ENCODE data around the gene EHBP1L1.

Gene EHBP1L1

DNA sequence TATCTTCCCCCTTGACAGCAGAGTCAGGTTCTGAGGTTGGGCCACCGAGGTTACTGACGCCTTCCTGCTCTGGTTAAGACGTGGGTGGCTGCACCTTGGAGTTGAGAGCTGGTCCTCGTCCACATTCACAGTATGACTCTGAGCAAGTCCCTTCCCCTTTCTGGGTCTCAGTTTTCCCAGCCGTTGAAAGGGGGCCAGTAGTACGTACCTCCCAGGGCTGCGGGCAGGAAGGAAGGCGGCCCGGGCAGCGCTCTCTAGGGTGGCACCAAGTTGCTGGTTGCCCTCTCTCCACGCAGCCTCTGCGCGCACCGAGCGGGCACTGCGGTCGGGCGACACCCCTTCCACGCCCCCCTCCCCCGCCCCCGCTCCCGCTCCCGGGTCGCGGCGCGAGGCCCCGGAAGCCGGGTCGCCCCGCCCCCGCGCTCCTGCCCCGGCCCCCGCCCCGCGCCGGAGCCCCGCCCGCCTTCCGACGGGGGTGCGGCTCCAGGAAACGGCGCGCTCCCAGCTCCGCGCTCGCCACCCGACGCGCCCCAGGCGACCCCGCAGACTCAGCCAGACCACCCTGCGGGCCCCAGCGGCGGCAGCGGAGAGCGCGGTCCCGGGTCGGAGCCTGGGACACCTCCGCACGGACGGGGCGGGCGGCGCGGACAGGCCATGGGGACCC lies at the start of gene EHBP1L1:
TSS of gene EHBP1L1 (plus strand) at position 486 of the 664 bp plus-strand sequence. CDS start 250 bp downstream, outside the sequence.
- no peak for DNase-seq

- no peak for DNase-seq
Observed at GRCh38 chr11:65526744-65527143, 49.1 kb upstream of the EHBP1L1 start.

- no peak for DNase-seq
Observed at GRCh38 chr11:65528819-65529350, 47.0 kb upstream of the EHBP1L1 start.

GRCh38 chr11:65529475-65530156 lies 46.2 kb upstream of the EHBP1L1 start:
- DNase-seq: no peak

- DNase-seq: no peak
Observed at GRCh38 chr11:65530157-65530496, 45.7 kb upstream of the EHBP1L1 start.

DNA sequence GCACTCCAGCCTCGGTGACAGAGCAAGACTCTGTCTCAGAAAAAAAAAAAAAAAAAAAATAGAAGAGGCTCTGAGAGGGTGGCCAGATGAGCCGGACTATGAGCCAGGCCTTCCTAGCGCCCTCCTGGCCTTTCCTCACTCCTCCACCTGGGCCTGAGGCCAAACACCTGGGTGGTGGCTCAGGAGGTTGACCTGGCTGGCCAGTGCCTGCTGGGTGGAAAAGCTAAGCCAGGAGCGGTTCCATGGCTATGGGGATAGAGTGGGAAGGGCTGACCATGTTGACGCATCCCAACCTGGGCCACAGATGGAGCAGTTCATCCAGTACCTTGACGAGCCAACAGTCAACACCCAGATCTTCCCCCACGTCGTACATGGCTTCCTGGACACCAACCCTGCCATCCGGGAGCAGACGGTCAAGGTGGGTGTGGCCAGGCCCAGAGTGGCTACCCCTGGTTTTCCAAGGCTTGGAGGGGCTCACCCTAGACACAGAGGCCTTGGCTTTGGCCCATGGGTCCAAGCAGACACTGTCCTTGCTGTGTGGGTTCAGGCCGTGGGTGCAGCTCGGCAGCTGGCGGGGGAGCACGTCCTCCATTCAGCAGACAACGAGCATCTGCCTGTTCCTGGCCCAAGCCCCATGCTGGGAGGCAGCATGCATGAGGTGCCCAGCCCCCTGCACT lies 43.3 kb upstream of the EHBP1L1 start:
- DNase-seq: no peak

GRCh38 chr11:65535102-65535501 lies 40.8 kb upstream of the EHBP1L1 start:
- DNase-seq: no peak

DNA sequence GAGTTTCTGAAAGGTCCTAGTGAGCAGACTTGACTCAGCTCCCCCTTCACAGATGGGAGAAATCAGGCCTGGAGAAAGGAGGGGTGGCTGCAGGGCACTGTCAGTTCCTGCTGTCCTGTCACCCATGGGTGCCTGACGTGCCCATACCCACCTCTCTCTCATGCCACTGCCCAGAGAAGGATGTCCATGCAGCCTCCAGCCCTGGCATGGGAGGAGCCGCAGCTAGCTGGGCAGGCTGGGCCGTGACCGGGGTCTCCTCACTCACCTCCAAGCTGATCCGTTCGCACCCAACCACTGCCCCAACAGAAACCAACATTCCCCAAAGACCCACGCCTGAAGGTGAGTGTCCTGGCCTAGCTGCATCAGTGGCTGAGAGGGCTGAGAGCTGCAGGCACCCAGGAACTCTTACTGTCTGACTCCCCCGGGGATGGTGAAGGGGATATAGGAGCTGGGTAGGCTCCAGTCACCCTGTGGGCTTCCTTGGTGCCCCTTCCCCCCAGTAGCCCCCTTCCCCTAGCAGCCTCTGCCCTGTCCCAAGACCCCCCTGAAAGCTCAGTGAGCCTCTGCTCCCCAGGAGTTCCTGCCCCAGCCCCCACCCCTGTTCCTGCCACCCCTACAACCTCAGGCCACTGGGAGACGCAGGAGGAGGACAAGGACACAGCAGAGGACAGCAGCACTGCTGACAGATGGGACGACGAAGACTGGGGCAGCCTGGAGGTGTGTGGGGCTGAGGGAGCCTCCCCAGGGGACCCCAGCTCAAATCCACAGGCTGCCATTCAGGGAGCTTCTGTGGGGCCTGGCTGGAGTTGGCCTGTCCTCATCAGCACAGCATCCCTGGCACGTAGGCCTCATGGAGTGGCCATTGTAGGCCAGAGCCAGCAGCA lies 39.2 kb upstream of the EHBP1L1 start:
- DNase-seq: no peak

DNA sequence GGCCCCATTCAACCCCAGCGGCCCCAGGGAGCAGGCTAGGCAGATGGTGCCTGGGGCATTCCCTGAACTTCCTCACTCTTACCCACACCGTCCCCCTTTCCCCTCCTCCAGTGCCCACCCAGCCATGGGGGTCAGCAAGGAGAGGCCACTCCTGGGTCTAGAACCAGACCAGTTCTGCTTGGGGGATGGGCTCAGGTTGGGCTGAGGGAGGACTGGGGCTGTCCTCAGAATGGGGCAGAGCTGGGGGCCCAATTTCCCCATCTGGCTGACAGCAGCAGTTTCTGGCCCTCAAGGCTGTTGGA lies 38.6 kb upstream of the EHBP1L1 start:
- no peak for DNase-seq

GRCh38 chr11:65537620-65538231 lies 38.1 kb upstream of the EHBP1L1 start:
- no peak for DNase-seq

DNA sequence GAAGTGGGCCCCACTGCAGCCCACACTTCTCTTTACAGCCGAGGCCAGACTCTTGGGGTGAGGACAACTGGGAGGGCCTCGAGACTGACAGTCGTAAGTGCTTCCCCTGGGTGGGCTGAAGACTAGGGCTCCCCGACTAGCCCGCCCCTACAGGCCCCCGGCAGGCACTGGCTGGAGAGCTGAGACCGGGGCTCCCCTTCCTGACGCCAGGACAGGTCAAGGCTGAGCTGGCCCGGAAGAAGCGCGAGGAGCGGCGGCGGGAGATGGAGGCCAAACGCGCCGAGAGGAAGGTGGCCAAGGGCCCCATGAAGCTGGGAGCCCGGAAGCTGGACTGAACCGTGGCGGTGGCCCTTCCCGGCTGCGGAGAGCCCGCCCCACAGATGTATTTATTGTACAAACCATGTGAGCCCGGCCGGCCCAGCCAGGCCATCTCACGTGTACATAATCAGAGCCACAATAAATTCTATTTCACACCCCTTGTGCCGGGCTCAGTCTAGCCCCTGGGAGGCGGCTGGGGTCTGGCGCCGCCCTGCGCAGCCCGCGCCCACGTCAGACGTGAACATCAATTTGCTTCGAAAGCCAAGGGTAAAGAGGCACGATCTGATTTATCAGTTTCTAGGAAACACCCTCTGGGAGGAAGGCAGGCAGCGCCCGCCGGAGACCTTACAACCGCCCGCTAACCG lies 37.5 kb upstream of the EHBP1L1 start:
- no peak for DNase-seq

GRCh38 chr11:65538915-65539743 lies 36.7 kb upstream of the EHBP1L1 start:
- no peak for DNase-seq

- peak; percentile 72 for DNase-seq
Observed at GRCh38 chr11:65539744-65540289, 36.0 kb upstream of the EHBP1L1 start.

- peak; percentile 86 for DNase-seq
Observed at GRCh38 chr11:65540290-65541092, 35.4 kb upstream of the EHBP1L1 start.

DNA sequence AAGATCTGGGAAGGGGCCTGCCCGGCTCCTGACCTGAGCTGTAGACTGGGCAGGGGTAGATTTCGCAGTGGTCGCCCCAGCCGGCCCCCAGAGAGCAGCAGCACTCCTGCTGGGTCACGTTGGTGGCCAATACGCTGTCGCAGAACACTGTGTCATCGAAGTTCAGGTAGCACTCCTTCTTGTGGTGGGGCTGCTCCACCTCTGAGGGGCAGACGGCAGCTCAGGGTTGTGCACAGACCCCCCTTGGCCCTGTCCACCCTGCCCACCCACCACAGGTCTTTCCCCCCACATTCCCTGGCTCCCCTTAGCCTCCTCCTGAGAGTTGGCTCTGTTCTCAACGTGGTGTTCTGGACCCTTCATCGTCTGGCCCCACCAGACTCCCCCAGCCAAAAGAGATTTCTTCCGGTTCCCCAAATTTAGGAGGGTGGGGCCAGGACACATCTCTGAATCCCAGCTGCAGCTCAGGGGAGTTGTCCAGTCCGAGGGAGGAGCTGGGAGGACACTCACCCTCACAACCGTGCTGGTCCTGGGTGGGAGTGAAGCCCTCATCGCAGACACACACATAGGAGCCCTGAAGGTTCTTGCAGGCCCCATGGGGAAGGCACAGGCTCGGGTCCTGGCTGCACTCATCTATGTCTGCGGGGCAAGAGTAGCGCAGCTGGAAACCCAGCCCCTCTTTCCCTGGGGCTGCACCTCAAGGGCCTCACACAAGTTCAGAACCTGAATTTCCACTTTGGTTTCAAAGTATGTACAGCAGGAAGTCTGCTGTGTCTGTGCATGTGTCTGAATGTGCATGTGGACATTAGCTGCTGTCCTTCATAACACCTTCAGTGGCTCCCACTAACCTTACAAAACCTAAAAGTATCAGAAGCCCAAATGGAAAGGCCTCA lies 34.5 kb upstream of the EHBP1L1 start:
- no peak for DNase-seq

DNA sequence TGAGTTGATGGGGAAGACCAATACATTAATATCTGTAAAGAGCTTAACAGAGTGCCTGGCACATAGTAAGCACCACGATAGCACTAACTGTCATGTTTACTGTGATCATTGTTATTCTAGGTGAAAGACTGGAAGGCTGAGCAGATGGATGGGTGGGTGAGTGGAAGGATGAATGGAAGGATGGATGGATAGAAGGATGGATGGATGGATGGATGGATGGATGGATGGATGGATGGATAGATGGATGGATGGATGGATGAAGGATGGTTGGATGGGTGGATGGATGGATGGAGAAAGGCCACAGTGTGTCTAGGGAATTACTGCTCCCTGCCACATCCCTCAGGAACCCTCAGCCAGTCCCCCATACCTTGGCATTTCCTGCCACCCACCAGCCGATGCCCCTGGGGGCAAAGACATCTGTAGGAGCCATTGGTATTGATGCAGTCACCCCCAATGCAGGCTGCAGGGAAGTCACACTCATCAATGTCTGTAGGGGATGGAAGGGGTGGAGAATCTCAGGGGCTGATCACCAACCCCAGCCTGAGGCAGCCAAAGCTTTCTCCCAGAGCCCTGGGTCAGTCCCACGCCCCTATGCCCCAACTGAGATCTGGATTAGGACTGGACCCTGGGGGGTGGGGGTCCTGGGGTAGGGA lies 33.0 kb upstream of the EHBP1L1 start:
- DNase-seq: no peak

- DNase-seq: no peak
Observed at GRCh38 chr11:65545853-65546216, 30.0 kb upstream of the EHBP1L1 start.

DNA sequence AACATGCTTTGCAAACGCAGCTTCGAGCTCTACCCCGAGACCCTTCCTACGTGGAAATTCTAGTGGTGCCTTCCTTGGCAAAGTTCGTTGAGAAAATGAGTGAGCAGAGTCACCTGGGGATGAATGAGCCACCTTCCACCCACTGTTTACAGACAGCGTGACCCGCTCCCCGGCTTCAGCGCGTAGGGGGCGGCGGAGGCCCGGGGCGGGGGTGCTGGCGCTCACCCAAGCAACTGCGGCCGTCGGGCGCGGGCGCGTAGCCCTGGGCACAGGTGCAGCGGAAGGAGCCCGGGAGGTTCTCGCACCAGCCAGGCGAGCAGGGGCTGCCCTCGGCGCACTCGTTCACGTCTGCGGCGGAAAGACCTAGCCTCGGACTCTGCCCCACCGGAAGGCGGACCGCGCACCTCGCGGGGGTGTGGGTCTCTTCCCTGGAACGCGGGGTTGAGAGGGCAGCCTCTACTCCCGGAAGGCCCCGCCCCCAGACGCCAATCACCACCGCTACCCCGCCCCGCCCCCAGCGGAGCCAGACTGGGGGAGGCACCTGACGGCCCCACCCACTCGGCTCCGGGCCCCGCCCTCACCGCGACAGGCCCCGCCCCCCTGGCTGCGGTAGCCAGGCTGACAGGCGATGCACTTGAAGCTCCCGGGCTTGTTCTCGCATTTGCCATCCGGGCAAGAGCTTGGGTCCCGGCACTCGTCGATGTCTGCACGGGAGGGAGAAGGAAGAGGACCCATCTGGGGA lies 29.5 kb upstream of the EHBP1L1 start:
- peak; percentile 90 for DNase-seq

Measured in NCI-H1105 treated with DMSO at 0.1 percent for 48 hours (cell line).